ENCODE data around the gene ELOVL3.

DNA sequence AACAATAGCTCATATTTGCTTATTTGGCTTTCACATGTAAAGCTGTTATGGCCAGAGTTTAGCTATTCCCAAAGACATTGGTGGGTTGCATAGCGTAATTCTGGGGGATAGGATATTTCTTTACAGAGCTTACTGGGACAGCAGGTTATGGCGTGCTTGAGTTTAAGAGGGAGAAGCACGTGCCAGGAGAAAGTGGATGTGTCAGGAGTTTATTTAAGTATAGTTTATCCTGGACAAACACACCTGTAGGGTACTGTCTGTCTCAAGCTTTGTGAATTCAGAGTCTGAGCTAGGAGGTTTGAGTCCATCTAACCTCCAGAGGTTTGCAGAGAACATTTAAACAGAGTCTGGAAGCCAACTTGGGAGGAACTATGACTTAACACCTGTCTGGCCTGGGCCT lies 40.6 kb downstream of the ELOVL3 start:
- TF ChIP-seq, protein P1, sequence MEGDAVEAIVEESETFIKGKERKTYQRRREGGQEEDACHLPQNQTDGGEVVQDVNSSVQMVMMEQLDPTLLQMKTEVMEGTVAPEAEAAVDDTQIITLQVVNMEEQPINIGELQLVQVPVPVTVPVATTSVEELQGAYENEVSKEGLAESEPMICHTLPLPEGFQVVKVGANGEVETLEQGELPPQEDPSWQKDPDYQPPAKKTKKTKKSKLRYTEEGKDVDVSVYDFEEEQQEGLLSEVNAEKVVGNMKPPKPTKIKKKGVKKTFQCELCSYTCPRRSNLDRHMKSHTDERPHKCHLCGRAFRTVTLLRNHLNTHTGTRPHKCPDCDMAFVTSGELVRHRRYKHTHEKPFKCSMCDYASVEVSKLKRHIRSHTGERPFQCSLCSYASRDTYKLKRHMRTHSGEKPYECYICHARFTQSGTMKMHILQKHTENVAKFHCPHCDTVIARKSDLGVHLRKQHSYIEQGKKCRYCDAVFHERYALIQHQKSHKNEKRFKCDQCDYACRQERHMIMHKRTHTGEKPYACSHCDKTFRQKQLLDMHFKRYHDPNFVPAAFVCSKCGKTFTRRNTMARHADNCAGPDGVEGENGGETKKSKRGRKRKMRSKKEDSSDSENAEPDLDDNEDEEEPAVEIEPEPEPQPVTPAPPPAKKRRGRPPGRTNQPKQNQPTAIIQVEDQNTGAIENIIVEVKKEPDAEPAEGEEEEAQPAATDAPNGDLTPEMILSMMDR (IDR thresholded peaks at IDR 0.05; ENCODE audit: low read length): no peak
- TF ChIP-seq EZH2 (IDR thresholded peaks at IDR 0.05; ENCODE audit: borderline replicate concordance, low read length): no peak
